GM19452 (cell line): ENCODE results near the gene INSIG2.

ENCODE experiments used
- ATAC-seq: cut with Tn5 transposase; IDR thresholded peaks from one replicate; pipeline ENCODE4 v1.9.1; 2021; ENCODE audit not compliant: unreplicated experiment

INSIG2 gene

GRCh38 chr2:118088051-118089024, at the start of gene INSIG2:
TSS of gene INSIG2 (plus strand) at chr2:118088471. CDS start at chr2:118096557, 8,086 bp downstream.
- ATAC-seq: peak; percentile 96

- no peak for ATAC-seq
Observed at GRCh38 chr2:118040891-118041290, 47.4 kb upstream of the INSIG2 start.

- ATAC-seq: no peak
Observed at GRCh38 chr2:118044103-118044716, 44.1 kb upstream of the INSIG2 start.

GRCh38 chr2:118044854-118045253, 43.4 kb upstream of the INSIG2 start:
- ATAC-seq: no peak

GRCh38 chr2:118045286-118045685, 43.0 kb upstream of the INSIG2 start:
- no peak for ATAC-seq

- ATAC-seq: no peak
Observed at GRCh38 chr2:118046634-118047210, 41.5 kb upstream of the INSIG2 start.

- no peak for ATAC-seq
Observed at GRCh38 chr2:118047380-118047826, 40.9 kb upstream of the INSIG2 start.

GRCh38 chr2:118048401-118048800, 39.9 kb upstream of the INSIG2 start:
- no peak for ATAC-seq

- ATAC-seq: no peak
Observed at GRCh38 chr2:118049140-118049815, 39.0 kb upstream of the INSIG2 start.

- peak; percentile 71 for ATAC-seq
Observed at GRCh38 chr2:118049816-118050140, 38.5 kb upstream of the INSIG2 start.

- ATAC-seq: no peak
Observed at GRCh38 chr2:118050386-118050785, 37.9 kb upstream of the INSIG2 start.

- no peak for ATAC-seq
Observed at GRCh38 chr2:118050974-118051373, 37.3 kb upstream of the INSIG2 start.

- ATAC-seq: no peak
Observed at GRCh38 chr2:118051826-118052358, 36.4 kb upstream of the INSIG2 start.

- no peak for ATAC-seq
Observed at GRCh38 chr2:118052474-118052873, 35.8 kb upstream of the INSIG2 start.

GRCh38 chr2:118053681-118054080, 34.6 kb upstream of the INSIG2 start:
- ATAC-seq: no peak

- ATAC-seq: no peak
Observed at GRCh38 chr2:118054213-118055008, 33.9 kb upstream of the INSIG2 start.

GRCh38 chr2:118055512-118056164, 32.6 kb upstream of the INSIG2 start:
- ATAC-seq: peak; percentile 81

- peak; percentile 81 for ATAC-seq
Observed at GRCh38 chr2:118056165-118056534, 32.1 kb upstream of the INSIG2 start.

GRCh38 chr2:118056801-118057200, 31.5 kb upstream of the INSIG2 start:
- no peak for ATAC-seq

- ATAC-seq: no peak
Observed at GRCh38 chr2:118058951-118059350, 29.3 kb upstream of the INSIG2 start.
